SU-DHL-6 (cell line): ENCODE data around the gene ZNHIT3.
A peak's percentile ranks its signal among the peaks of the same experiment; 100 is the strongest.
"Not testable (repeated sequence)": the region's sequence is repeated elsewhere in the genome, so short reads cannot be mapped to it uniquely, and the experiment has no call there.

ENCODE experiments used
- H2AFZ ChIP-seq: fragments of 200-600 bp; sonication (generic); 2 replicates; pipeline ENCODE4 v1.6.1; 2014; ENCODE audit warnings: low read depth, mild to moderate bottlenecking, moderate library complexity, mixed read lengths, antibody characterized with exemption, low read length; ENCODE audit not compliant: severe bottlenecking
- H3F3A ChIP-seq: fragments of 200-600 bp; shearing (Covaris generic); 2 replicates; pipeline ENCODE4 v1.6.0; 2016; ENCODE audit warnings: antibody characterized with exemption, mild to moderate bottlenecking; ENCODE audit not compliant: insufficient read depth
- H3K27ac ChIP-seq: fragments of 200-600 bp; sonication (generic); 2 replicates; pipeline ENCODE4 v1.5.1; 2016; ENCODE audit warnings: low read depth, mild to moderate bottlenecking, low read length, moderate library complexity, mixed read lengths
- H3K27me3 ChIP-seq: fragments of 200-600 bp; sonication (generic), shearing (Covaris generic); 2 replicates; pipeline ENCODE4 v1.6.0; 2014; ENCODE audit warnings: mild to moderate bottlenecking, low read length
- H3K36me3 ChIP-seq: fragments of 200-600 bp; sonication (generic); 2 replicates; pipeline ENCODE4 v1.6.1; 2014; ENCODE audit warnings: mild to moderate bottlenecking, low read length, mixed read lengths
- H3K4me2 ChIP-seq: fragments of 300-600, 200-600 bp; shearing (Covaris generic), sonication (generic); 2 replicates; pipeline ENCODE4 v1.6.0; 2014; ENCODE audit warnings: low read length, low read depth, mild to moderate bottlenecking; ENCODE audit not compliant: poor library complexity, severe bottlenecking
- H3K4me3 ChIP-seq: fragments of 200-600 bp; sonication (generic); 2 replicates; pipeline ENCODE4 v1.5.1; 2014; ENCODE audit warnings: antibody characterized with exemption, low read length, mild to moderate bottlenecking, mixed read lengths; ENCODE audit not compliant: insufficient read depth, poor library complexity, severe bottlenecking
- H3K79me2 ChIP-seq: fragments of 200-600 bp; sonication (generic); 2 replicates; pipeline ENCODE4 v1.6.1; 2014; ENCODE audit warnings: mild to moderate bottlenecking, low read length, moderate library complexity; ENCODE audit not compliant: insufficient read depth
- H3K9ac ChIP-seq: fragments of 200-600 bp; sonication (generic); 2 replicates; pipeline ENCODE4 v1.7.0; 2014; ENCODE audit warnings: mild to moderate bottlenecking, low read length
- H3K9me2 ChIP-seq: fragments of 200-600 bp; sonication (generic); replicated peaks from 2 replicates; pipeline ENCODE4 v1.6.1; 2014; ENCODE audit warnings: low read length; ENCODE audit not compliant: insufficient read depth
- H3K9me3 ChIP-seq: fragments of 200-600 bp; sonication (generic); 2 replicates; pipeline ENCODE4 v1.6.1; 2014; ENCODE audit warnings: low read length, mixed read lengths; ENCODE audit not compliant: insufficient read depth
- H4K20me1 ChIP-seq: fragments of 200-600 bp; sonication (generic); 2 replicates; pipeline ENCODE4 v1.6.1; 2014; ENCODE audit warnings: low read depth, mild to moderate bottlenecking, antibody characterized with exemption, low read length, moderate library complexity, mixed read lengths
- CTCF ChIP-seq: fragments of 200-600 bp; sonication (generic); IDR thresholded peaks from one replicate; pipeline ENCODE4 v1.5.1; 2017; ENCODE audit warnings: antibody characterized with exemption, mild to moderate bottlenecking, low read length, moderate library complexity; ENCODE audit not compliant: insufficient read depth, poor library complexity, severe bottlenecking
- EZH2phosphoT487 ChIP-seq: fragments of 200-600 bp; sonication (generic), shearing (Covaris generic); conservative IDR thresholded peaks from 2 replicates; pipeline ENCODE4 v1.6.1; 2018; ENCODE audit warnings: mild to moderate bottlenecking, antibody characterized with exemption, low read length, moderate library complexity, mixed read lengths

The ZNHIT3 gene

GRCh38 chr17:36482611-36483504, 3.6 kb upstream of the ZNHIT3 start:
- Histone ChIP-seq H3K79me2 (peaks cover 9% of the 10 kb centered on the region), H3K27ac (no peak overlapping the region), H2AFZ (no peak overlapping the region), H3K9me3 (no peaks in the 10 kb centered on the region), H3F3A (no peaks in the 10 kb centered on the region), H4K20me1 (no peaks in the 10 kb centered on the region), H3K9me2 (no peaks in the 10 kb centered on the region), H3K9ac (no peak overlapping the region), H3K27me3 (no peaks in the 10 kb centered on the region), H3K4me2 (no peak overlapping the region), H3K4me3 (no peak overlapping the region), H3K36me3 (no peaks in the 10 kb centered on the region)
- TF ChIP-seq EZH2phosphoT487 (no peak), CTCF (peak; percentile 37)

DNA sequence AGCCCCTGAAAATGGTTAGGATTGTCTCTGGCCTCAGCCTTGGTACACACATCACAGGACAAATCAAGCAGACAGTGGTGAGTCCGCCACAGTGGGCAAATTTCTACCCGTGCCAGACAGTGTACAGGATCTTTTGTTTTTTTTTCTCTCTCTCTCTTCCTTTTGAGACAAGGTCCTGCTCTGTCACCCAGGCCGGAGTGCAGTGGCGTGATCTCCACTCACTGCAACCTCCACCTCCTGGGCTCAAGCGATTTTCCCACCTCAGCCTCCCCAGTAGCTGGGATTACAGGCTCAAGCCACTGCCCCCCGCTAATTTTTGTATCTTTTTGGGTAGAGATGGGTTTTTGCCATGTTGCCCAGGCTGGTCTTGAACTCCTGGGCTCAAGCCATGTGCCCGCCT, 2.5 kb upstream of the ZNHIT3 start:
- not testable (repeated sequence) for H3K36me3 ChIP-seq, H3F3A ChIP-seq, H3K4me2 ChIP-seq, H3K4me3 ChIP-seq, H3K9ac ChIP-seq, H2AFZ ChIP-seq, H4K20me1 ChIP-seq, H3K9me3 ChIP-seq, H3K27ac ChIP-seq, H3K27me3 ChIP-seq, H3K9me2 ChIP-seq
- peaks cover 20% of the 10 kb centered on the region for H3K79me2 ChIP-seq

GRCh38 chr17:36485027-36485426, 1.5 kb upstream of the ZNHIT3 start:
- Histone ChIP-seq H3K27me3 (no peaks in the 10 kb centered on the region), H4K20me1 (no peaks in the 10 kb centered on the region), H3K79me2 (peaks cover 29% of the 10 kb centered on the region), H3K4me3 (no peak overlapping the region), H3K9me3 (no peaks in the 10 kb centered on the region), H2AFZ (peak overlapping the region; percentile 84), H3K4me2 (peak overlapping the region; percentile 93), H3K9me2 (no peaks in the 10 kb centered on the region), H3K36me3 (no peaks in the 10 kb centered on the region), H3K27ac (no peak overlapping the region), H3F3A (no peaks in the 10 kb centered on the region), H3K9ac (no peak overlapping the region; the same call in 1 of the 2 replicates)
- TF ChIP-seq CTCF (no peak), EZH2phosphoT487 (no peak)

DNA sequence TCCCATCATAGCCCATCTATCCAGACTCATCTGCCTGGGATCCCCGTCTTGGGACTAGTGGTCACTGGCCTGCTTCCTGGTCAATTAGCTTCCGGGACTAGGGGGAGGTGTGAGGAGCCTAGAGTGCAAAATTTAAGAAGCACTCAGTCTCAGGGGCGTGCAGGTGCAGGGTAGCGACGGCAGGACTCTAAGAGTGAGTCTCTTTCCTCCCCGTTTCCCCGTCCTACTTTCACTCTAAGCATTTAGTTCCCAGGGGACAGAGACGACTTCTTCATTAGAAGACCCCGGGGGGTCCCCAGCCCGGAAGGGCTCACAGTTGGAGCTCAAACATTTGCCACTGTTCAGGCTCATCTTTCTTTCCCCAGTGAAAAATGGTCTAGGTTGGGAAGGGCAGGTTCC, 677 bp upstream of the ZNHIT3 start:
- Histone ChIP-seq H4K20me1 (no peaks in the 10 kb centered on the region), H3K27ac (peak overlapping the region; percentile 51)

More for the DNA sequence above, 677 bp upstream of the ZNHIT3 start:
- H3K4me2 ChIP-seq: peak overlapping the region; percentile 93
- H3K36me3 ChIP-seq: no peaks in the 10 kb centered on the region
- H3F3A ChIP-seq: peaks cover 3% of the 10 kb centered on the region; the same call in 1 of the 2 replicates
- H3K9me2 ChIP-seq: no peaks in the 10 kb centered on the region
- H3K9ac ChIP-seq: peak overlapping the region; percentile 67
- peaks cover 37% of the 10 kb centered on the region for H3K79me2 ChIP-seq
- no peaks in the 10 kb centered on the region for H3K9me3 ChIP-seq
- H3K4me3 ChIP-seq: peak overlapping the region; percentile 80
- no peaks in the 10 kb centered on the region for H3K27me3 ChIP-seq
- TF ChIP-seq CTCF: no peak
- no peak for TF ChIP-seq EZH2phosphoT487
- peak overlapping the region; percentile 84 for H2AFZ ChIP-seq
